Measurements from ENCODE around the gene ALK. TPM values are rescaled to one million over a fixed set of nuclear protein-coding genes. Genes with fewer than 3 reads are reported as not detected.

The ALK gene
- total RNA-seq, 1 donor from 2014 or later = under 0.01 TPM

DNA sequence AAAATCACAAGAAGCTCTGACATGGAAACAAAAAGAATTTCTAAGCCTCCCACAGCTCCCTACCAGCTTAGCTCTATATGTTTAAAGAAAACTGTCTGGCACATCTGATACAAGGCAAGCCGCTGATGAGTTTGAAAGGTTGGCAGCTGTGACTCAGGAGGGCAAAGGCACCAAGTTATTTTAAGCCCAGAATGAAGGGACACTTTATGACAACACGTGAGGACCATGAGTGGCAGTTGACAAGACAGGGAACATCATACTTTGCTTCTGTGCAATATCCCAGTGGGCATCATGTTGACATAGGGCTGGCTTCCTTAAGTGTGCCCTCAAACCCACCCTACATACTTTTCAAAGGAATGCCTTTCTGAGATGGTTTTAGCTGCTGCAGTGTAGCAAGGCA, 533.3 kb downstream of the ALK start:
- no peak for DNase-seq (ENCODE audit: low read depth)
- TF ChIP-seq, protein P1, sequence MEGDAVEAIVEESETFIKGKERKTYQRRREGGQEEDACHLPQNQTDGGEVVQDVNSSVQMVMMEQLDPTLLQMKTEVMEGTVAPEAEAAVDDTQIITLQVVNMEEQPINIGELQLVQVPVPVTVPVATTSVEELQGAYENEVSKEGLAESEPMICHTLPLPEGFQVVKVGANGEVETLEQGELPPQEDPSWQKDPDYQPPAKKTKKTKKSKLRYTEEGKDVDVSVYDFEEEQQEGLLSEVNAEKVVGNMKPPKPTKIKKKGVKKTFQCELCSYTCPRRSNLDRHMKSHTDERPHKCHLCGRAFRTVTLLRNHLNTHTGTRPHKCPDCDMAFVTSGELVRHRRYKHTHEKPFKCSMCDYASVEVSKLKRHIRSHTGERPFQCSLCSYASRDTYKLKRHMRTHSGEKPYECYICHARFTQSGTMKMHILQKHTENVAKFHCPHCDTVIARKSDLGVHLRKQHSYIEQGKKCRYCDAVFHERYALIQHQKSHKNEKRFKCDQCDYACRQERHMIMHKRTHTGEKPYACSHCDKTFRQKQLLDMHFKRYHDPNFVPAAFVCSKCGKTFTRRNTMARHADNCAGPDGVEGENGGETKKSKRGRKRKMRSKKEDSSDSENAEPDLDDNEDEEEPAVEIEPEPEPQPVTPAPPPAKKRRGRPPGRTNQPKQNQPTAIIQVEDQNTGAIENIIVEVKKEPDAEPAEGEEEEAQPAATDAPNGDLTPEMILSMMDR (conservative IDR thresholded peaks at IDR 0.05; ENCODE audit: low read depth, low read length) = no peak

DNA sequence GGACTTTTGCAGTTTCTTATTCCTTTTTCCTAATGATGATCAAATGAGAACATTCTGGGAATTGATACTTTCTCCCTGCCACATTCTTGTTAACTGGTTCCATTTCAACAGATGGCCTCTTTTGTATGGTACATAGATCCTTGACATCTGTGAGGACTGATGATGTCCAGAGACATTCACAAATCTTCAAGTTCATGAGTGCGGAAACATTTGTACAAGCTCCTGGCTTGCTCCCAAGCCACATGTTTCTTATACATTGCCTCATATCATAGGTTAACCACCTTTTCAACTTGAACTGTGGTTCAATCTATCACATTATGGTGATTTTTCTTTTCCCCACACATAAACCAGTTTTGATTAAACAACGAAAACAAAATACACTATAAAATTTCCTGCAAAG, 538.9 kb downstream of the ALK start:
- TF ChIP-seq, protein P1 (conservative IDR thresholded peaks at IDR 0.05; ENCODE audit: low read depth, low read length) = no peak
- no peak overlapping the region for H3K4me3 ChIP-seq (ENCODE audit: low read depth, low read length)
- no peak for DNase-seq (ENCODE audit: low read depth)

More for the DNA sequence above, 533.3 kb downstream of the ALK start:
- H3K4me3 ChIP-seq (ENCODE audit: low read depth, low read length) = no peak overlapping the region

DNA sequence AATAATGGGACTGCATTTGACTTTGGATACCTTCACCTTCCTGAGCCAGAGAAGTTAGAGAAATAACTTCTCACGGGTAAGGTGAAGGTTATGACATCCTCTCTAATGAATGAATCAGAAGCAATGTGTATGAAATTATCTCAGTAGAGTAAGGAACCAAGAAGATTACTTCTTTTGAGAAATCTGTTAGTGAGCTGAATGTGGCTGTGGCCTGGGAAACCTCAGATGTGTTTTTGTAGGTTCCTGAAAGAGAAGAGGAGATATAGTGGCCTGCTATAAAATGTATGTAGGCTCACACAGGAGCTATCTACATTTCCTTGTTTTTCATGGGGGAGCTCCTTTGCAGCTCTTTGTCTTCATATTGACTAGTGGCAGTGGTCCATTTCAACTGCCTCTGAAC, 543.6 kb downstream of the ALK start:
- no peak for DNase-seq (ENCODE audit: low read depth)
- no peak overlapping the region for H3K4me3 ChIP-seq (ENCODE audit: low read depth, low read length)
- TF ChIP-seq, protein P1 (conservative IDR thresholded peaks at IDR 0.05; ENCODE audit: low read depth, low read length) = no peak

DNA sequence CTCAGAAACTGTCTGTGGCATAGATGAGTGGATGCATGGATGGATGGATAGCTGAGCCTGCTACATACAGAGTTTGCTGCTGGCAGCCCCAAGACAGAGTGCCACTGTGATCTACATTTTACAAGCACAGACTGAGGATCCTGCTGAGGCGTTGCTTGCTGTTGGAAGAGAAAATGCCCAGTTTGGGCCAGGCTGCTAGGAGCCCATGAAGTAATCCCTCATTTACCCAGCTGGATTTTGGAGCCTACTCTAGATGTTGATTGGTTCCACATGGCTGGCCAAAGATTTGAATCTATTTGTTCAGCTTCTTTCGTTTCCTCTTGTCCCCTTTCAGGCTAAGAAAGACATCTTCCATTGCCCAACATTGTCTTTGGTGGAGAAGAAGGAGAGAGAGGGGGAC, 544.8 kb downstream of the ALK start:
- TF ChIP-seq, protein P1 (conservative IDR thresholded peaks at IDR 0.05; ENCODE audit: low read depth, low read length) = no peak
- DNase-seq (ENCODE audit: low read depth) = no peak
- H3K4me3 ChIP-seq (ENCODE audit: low read depth, low read length) = no peak overlapping the region

DNA sequence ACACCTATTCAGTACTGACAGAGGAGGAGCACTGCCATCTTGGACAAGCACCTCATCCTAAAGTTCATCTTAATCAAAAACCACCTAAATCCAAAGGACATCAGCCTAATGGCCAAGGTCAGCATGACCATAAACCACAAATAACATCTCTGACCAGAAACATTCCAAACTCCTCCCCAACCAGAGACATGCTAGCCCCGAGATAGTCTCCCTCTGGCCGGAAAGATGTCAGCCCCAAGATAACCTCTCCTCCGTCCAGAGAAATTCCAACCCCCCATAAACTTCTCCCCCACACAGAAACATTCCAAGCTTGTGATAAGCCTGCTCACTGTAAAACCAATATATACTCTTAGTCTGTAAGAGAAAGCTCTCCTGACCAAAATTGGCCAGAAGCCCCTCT, 545.5 kb downstream of the ALK start:
- TF ChIP-seq, protein P1 (conservative IDR thresholded peaks at IDR 0.05; ENCODE audit: low read depth, low read length) = no peak
- H3K4me3 ChIP-seq (ENCODE audit: low read depth, low read length) = no peak overlapping the region
- DNase-seq (ENCODE audit: low read depth) = no peak

DNA sequence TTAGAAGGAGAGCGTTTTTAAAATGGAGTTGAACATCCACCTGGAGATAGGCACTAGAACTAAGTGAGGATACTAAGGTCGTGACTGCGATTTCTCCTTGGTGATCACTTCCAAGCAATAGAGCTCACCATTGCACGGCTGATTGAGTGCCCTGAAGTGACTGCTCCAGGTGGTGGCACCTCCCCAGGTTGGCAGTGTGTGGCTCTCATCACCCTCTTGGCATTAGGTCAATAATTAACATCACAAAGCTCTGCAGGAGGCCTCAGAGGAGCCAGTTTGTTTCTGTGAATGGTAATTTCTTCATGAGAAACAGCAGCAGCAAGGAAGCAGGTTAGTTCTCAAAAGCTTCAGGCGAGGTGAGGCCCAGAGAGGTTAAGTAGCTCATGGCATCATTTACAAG, 546.6 kb downstream of the ALK start:
- no peak overlapping the region for H3K4me3 ChIP-seq (ENCODE audit: low read depth, low read length)
- TF ChIP-seq, protein P1 (conservative IDR thresholded peaks at IDR 0.05; ENCODE audit: low read depth, low read length) = no peak
- peak; percentile 51 for DNase-seq (ENCODE audit: low read depth)

DNA sequence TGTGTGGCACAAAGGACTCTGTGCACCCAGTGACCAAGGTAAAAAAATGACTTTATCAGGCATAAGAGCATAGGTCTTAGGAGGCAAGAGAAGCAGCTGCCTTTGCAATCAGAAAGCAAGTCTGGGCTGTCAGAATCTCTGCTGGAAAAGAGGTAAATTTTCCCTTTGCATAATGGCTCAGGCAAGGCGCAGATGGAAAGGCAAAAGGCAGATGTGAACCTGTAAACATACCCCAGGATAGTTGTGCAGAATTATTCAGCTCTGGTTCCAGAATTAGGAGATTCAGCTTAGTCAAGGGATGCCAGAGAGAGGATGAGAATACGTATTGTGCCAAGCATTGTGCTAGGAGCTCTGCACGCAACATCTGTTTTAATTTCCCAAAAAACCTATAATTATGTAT, 547.5 kb downstream of the ALK start:
- no peak for DNase-seq (ENCODE audit: low read depth)
- TF ChIP-seq, protein P1 (conservative IDR thresholded peaks at IDR 0.05; ENCODE audit: low read depth, low read length) = no peak
- H3K4me3 ChIP-seq (ENCODE audit: low read depth, low read length) = no peak overlapping the region
